SH-SY5Y (cell line): ENCODE data around the gene ADM.

Experiments
- GATA2 ChIP-seq: IDR thresholded peaks from 2 replicates; pipeline ENCODE4 v1.6.1; 2011; ENCODE audit warnings: mild to moderate bottlenecking, low read depth, low read length
- GATA3 ChIP-seq: IDR thresholded peaks from 2 replicates; pipeline ENCODE4 v1.6.1; 2011; ENCODE audit warnings: low read depth, mild to moderate bottlenecking, low read length, moderate library complexity

GRCh38 chr11:10287140-10287539, 17.7 kb upstream of the ADM start:
- TF ChIP-seq GATA2 (no peak), GATA3 (no peak)
